NCI-H82 (cell line): ENCODE measurements around the gene SLC35E2B.
A peak's percentile ranks its signal among the peaks of the same experiment; 100 is the strongest.

Source experiments
- DNase-seq: peaks from one replicate; lab custom pipeline; 2025; lab: John Stamatoyannopoulos, UW

SLC35E2B gene

DNA sequence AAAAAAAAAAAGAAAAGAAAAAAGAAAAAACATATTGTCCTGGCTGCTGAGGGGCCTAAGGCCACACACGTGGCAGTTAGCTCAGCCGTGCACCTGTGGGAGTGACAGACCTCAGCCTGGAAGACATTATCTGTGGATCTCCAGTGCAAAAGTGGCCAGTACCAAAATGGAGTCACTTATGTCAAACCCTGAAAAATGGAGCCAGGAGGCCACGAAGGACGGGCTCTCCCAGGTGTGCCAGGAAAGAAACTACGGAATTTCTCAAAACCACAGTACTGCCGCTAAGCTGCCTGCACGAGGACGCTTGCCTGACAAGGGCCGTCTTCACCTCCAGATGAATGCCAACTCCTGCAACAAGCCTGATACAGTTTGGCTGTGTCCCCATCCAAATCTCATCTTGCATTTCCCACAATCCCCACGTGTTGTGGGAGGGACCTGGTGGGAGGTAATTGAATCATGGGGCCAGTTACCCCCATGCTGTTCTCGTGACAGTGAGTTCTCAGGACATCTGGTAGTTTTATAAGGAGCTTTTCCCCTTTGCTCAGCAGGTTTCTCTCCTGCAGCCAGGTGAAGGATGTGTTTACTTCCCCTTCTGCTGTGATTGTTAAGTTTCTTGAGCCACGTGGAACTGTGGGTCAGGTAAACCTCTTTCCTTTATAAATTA lies 82.6 kb downstream of the SLC35E2B start:
- peak; percentile 85 for DNase-seq
